ENCODE measurements around the gene POLR3A. TPM values are rescaled to one million over a fixed set of nuclear protein-coding genes. Genes with fewer than 3 reads are reported as not detected.

Gene POLR3A
- polyA plus RNA-seq, 1 donor (not counting 4 experiments of a cell fraction or from before 2014, with no cell fraction given) = 15.5 TPM

DNA sequence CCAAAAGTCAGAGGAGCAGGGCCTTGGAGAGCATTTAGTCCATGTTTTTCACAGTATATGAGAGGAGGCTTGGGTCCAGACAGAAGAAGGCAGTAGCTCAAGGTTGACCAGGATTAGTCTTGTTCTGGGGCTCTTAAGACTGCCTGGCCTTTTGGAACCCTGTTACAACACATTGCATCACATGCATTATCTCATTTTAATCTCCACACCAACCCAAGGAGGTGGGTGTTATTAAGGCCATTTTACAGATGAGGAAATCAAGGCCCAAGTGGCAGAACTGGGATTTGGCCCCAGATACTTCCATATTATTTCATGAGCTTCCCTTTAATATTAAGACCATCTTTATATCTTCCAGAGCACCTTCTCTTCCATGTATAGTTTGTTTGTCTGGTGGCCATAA lies 43.2 kb upstream of the POLR3A start:
- H4K20me1 ChIP-seq (ENCODE audit: control insufficient read depth, extremely low read depth, insufficient read depth, low read length) = no peaks in the 10 kb centered on the region
- no peak overlapping the region for H3K4me3 ChIP-seq (ENCODE audit: control insufficient read depth in 2 of 3, extremely low read depth in 1 of 3, insufficient read depth in 2 of 3, low read depth in 1 of 3, low read length in 3 of 3)
- no peak overlapping the region for H3K4me2 ChIP-seq (ENCODE audit: control insufficient read depth, extremely low read depth, insufficient read depth, low read depth, low read length)
- no peaks in the 10 kb centered on the region for H3K9me3 ChIP-seq (ENCODE audit: control insufficient read depth, low read depth, low read length)
- no peak overlapping the region for H3K9ac ChIP-seq (ENCODE audit: control insufficient read depth, extremely low read depth, insufficient read depth, low read length)
- TF ChIP-seq, protein P1, sequence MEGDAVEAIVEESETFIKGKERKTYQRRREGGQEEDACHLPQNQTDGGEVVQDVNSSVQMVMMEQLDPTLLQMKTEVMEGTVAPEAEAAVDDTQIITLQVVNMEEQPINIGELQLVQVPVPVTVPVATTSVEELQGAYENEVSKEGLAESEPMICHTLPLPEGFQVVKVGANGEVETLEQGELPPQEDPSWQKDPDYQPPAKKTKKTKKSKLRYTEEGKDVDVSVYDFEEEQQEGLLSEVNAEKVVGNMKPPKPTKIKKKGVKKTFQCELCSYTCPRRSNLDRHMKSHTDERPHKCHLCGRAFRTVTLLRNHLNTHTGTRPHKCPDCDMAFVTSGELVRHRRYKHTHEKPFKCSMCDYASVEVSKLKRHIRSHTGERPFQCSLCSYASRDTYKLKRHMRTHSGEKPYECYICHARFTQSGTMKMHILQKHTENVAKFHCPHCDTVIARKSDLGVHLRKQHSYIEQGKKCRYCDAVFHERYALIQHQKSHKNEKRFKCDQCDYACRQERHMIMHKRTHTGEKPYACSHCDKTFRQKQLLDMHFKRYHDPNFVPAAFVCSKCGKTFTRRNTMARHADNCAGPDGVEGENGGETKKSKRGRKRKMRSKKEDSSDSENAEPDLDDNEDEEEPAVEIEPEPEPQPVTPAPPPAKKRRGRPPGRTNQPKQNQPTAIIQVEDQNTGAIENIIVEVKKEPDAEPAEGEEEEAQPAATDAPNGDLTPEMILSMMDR (optimal IDR thresholded peaks at IDR 0.05 in 1 of 3, IDR thresholded peaks at IDR 0.05 in 1 of 3, conservative IDR thresholded peaks at IDR 0.05 in 1 of 3; ENCODE audit: extremely low read depth in 1 of 3, insufficient read depth in 2 of 3, low read length in 3 of 3) = no peak
- TF ChIP-seq EZH2 (IDR thresholded peaks at IDR 0.05; ENCODE audit: low read length) = no peak
- FAIRE-seq = no peak
- no peak overlapping the region for H2AFZ ChIP-seq (ENCODE audit: control insufficient read depth, low read length)
- no peaks in the 10 kb centered on the region for H3K36me3 ChIP-seq (ENCODE audit: control insufficient read depth in 2 of 2, extremely low read depth in 1 of 2, insufficient read depth in 2 of 2, low read length in 2 of 2)
- dilution Hi-C loops (cut with MboI; ENCODE audit: extremely low pct_ligation_motif_present, low sequenced_read_pairs) = no loop called here
- no peaks in the 10 kb centered on the region for H3K9me1 ChIP-seq (ENCODE audit: control insufficient read depth, extremely low read depth, insufficient read depth, low read length)
- H3K27ac ChIP-seq (ENCODE audit: control insufficient read depth, insufficient read depth, low read length) = no peak overlapping the region
- H3K4me1 ChIP-seq (ENCODE audit: control insufficient read depth, extremely low read depth, insufficient read depth, low read length) = no peaks in the 10 kb centered on the region
- no peak for DNase-seq (ENCODE audit: low read depth, low spot score)
- H3K79me2 ChIP-seq (ENCODE audit: control insufficient read depth, insufficient read depth, low read length) = no peaks in the 10 kb centered on the region
- no peaks in the 10 kb centered on the region for H3K27me3 ChIP-seq (ENCODE audit: control insufficient read depth, extremely low read depth, insufficient read depth, low read length)

DNA sequence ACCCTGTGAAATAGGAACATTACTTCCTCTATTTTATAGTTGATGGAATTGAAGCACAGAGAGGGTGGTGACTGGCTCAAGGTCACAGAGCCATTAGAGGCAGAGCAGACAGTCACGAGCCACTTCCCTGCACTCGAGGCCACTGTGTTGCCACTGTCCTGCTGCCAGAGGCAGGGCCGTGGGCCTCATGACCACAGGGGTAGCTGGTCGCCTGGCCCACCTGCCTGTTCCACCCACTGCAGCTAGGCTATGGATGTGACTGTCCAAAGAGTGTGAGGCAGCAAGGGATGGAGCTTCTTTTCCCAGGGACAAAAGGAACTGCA lies 42.5 kb upstream of the POLR3A start:
- no peaks in the 10 kb centered on the region for H3K36me3 ChIP-seq (ENCODE audit: control insufficient read depth in 2 of 2, extremely low read depth in 1 of 2, insufficient read depth in 2 of 2, low read length in 2 of 2)
- no peak for TF ChIP-seq EZH2 (IDR thresholded peaks at IDR 0.05; ENCODE audit: low read length)
- TF ChIP-seq, protein P1 (optimal IDR thresholded peaks at IDR 0.05 in 1 of 3, IDR thresholded peaks at IDR 0.05 in 1 of 3, conservative IDR thresholded peaks at IDR 0.05 in 1 of 3; ENCODE audit: extremely low read depth in 1 of 3, insufficient read depth in 2 of 3, low read length in 3 of 3) = no peak
- no peak overlapping the region for H3K4me3 ChIP-seq (ENCODE audit: control insufficient read depth in 2 of 3, extremely low read depth in 1 of 3, insufficient read depth in 2 of 3, low read depth in 1 of 3, low read length in 3 of 3)
- H4K20me1 ChIP-seq (ENCODE audit: control insufficient read depth, extremely low read depth, insufficient read depth, low read length) = no peaks in the 10 kb centered on the region
- H3K27me3 ChIP-seq (ENCODE audit: control insufficient read depth, extremely low read depth, insufficient read depth, low read length) = no peaks in the 10 kb centered on the region
- DNase-seq (ENCODE audit: low read depth, low spot score) = no peak
- no peak overlapping the region for H2AFZ ChIP-seq (ENCODE audit: control insufficient read depth, low read length)
- H3K27ac ChIP-seq (ENCODE audit: control insufficient read depth, insufficient read depth, low read length) = no peak overlapping the region
- FAIRE-seq = no peak
- H3K79me2 ChIP-seq (ENCODE audit: control insufficient read depth, insufficient read depth, low read length) = no peaks in the 10 kb centered on the region
- H3K9me3 ChIP-seq (ENCODE audit: control insufficient read depth, low read depth, low read length) = no peaks in the 10 kb centered on the region
- no peak overlapping the region for H3K4me2 ChIP-seq (ENCODE audit: control insufficient read depth, extremely low read depth, insufficient read depth, low read depth, low read length)
- dilution Hi-C loops (cut with MboI; ENCODE audit: extremely low pct_ligation_motif_present, low sequenced_read_pairs) = no loop called here
- H3K4me1 ChIP-seq (ENCODE audit: control insufficient read depth, extremely low read depth, insufficient read depth, low read length) = no peaks in the 10 kb centered on the region
- no peaks in the 10 kb centered on the region for H3K9me1 ChIP-seq (ENCODE audit: control insufficient read depth, extremely low read depth, insufficient read depth, low read length)
- H3K9ac ChIP-seq (ENCODE audit: control insufficient read depth, extremely low read depth, insufficient read depth, low read length) = no peak overlapping the region

Measured in keratinocyte (primary cell).